H1 (cell line): ENCODE results near the gene NCF4. TPM values are rescaled to one million over a fixed set of nuclear protein-coding genes. Genes with fewer than 3 reads are reported as not detected.

ENCODE experiments used
- CTCF ChIA-PET: fragments of 300-600 bp; sonication (Branson Sonifier 250); formaldehyde crosslinking; loops from one replicate; lab custom pipeline; 2021; ENCODE audit not compliant: partially characterized antibody; lab: Charles Lee
- POLR2A ChIA-PET: fragments of 300-600 bp; sonication (Branson Sonifier 250); formaldehyde crosslinking; loops from one replicate; lab custom pipeline; 2021; ENCODE audit warnings: inconsistent platforms; ENCODE audit not compliant: partially characterized antibody; lab: Charles Lee
- DNase-seq, 2 experiments: peaks; one replicate each; pipeline versions ENCODE4 v3.0.0 to v3.0.0-alpha.2; 2010 to 2022; ENCODE audit warnings: low spot score in 2 of 2, low read depth in 1 of 2, mixed read lengths in 1 of 2
- FAIRE-seq: peaks from 2 replicates; lab custom pipeline; 2011; peaks lifted over from hg19 to GRCh38; lab: Jason Lieb, UNC
- H2AFZ ChIP-seq: 2 replicates; pipeline ENCODE4 v1.8.1; 2012; ENCODE audit warnings: low read length, inconsistent platforms
- H2AK5ac ChIP-seq: 2 replicates; pipeline ENCODE4 v1.6.1; 2013; ENCODE audit warnings: low read depth, low read length
- H2BK120ac ChIP-seq: replicated peaks from 2 replicates; pipeline ENCODE3; 2013; ENCODE audit warnings: low read depth, low read length, inconsistent platforms
- H2BK12ac ChIP-seq: 2 replicates; pipeline ENCODE4 v1.6.1; 2013; ENCODE audit warnings: low read depth, low read length
- H2BK15ac ChIP-seq: 2 replicates; pipeline ENCODE4 v1.6.1; 2013; ENCODE audit warnings: low read length
- H2BK20ac ChIP-seq: 2 replicates; pipeline ENCODE4 v1.6.1; 2013; ENCODE audit warnings: low read length
- H2BK5ac ChIP-seq: 2 replicates; pipeline ENCODE4 v1.6.1; 2013; ENCODE audit warnings: low read depth, low read length
- H3K14ac ChIP-seq: 2 replicates; pipeline ENCODE4 v1.6.1; 2013; ENCODE audit warnings: inconsistent platforms; ENCODE audit not compliant: insufficient read length
- H3K18ac ChIP-seq: 2 replicates; pipeline ENCODE4 v1.6.1; 2013; ENCODE audit warnings: low read length; ENCODE audit errors: extremely low read depth
- H3K23ac ChIP-seq: 2 replicates; pipeline ENCODE4 v1.6.1; 2013; ENCODE audit warnings: inconsistent platforms; ENCODE audit not compliant: insufficient read length
- H3K23me2 ChIP-seq: 2 replicates; pipeline ENCODE4 v1.6.1; 2013; ENCODE audit warnings: low read depth, low read length
- H3K27ac ChIP-seq: 2 replicates; pipeline ENCODE4 v1.6.1; 2011; ENCODE audit warnings: low read depth, low read length, inconsistent platforms
- H3K27me3 ChIP-seq, 4 experiments: replicated peaks in 1 of 4; 1 replicate in 1 of 4; 2 replicates in 3 of 4; pipeline versions ENCODE4 v1.6.1 to v1.8.1; 2011 to 2013; ENCODE audit warnings: low read length in 3 of 4, mild to moderate bottlenecking in 3 of 4, inconsistent platforms in 2 of 4, mixed read lengths in 2 of 4, moderate library complexity in 1 of 4; ENCODE audit not compliant: control insufficient read depth in 3 of 4, insufficient read depth in 3 of 4; ENCODE audit errors: extremely low read depth in 1 of 4
- H3K36me3 ChIP-seq, 4 experiments: 2 replicates each; pipeline versions ENCODE4 v1.6.1 to v1.8.1; 2011 to 2013; ENCODE audit warnings: mild to moderate bottlenecking in 4 of 4, low read length in 3 of 4, moderate library complexity in 2 of 4, control low read depth in 1 of 4, inconsistent platforms in 1 of 4; ENCODE audit not compliant: insufficient read depth in 4 of 4, control insufficient read depth in 2 of 4
- H3K4ac ChIP-seq: replicated peaks from 2 replicates; pipeline ENCODE3; 2013; ENCODE audit warnings: low read length, low read depth, mixed read lengths, inconsistent platforms; ENCODE audit not compliant: insufficient read length
- H3K4me1 ChIP-seq, 4 experiments: replicated peaks in 1 of 4; 1 replicate in 1 of 4; 2 replicates in 3 of 4; pipeline versions ENCODE4 v1.6.1 to v1.8.1; 2011 to 2013; ENCODE audit warnings: low read length in 3 of 4, inconsistent platforms in 2 of 4, mixed read lengths in 1 of 4; ENCODE audit not compliant: insufficient read depth in 4 of 4, control insufficient read depth in 3 of 4
- H3K4me2 ChIP-seq, 2 experiments: 2 replicates each; pipeline versions ENCODE4 v1.6.1 to v1.8.1; 2011 to 2013; ENCODE audit warnings: low read depth in 2 of 2, low read length in 2 of 2, control low read depth in 1 of 2, inconsistent platforms in 1 of 2, mild to moderate bottlenecking in 1 of 2; ENCODE audit not compliant: insufficient read depth in 1 of 2
- H3K4me3 ChIP-seq, 4 experiments: fragments of 200-600, 300-600 bp in 1 of 4; sonication (generic), shearing (Covaris generic), sonication (Bioruptor Twin) in 1 of 4; 2 replicates each; pipeline versions ENCODE4 v1.5.1 to v1.8.1; 2011 to 2016; ENCODE audit warnings: low read length in 4 of 4, low read depth in 3 of 4, control low read depth in 2 of 4, inconsistent platforms in 2 of 4, mild to moderate bottlenecking in 2 of 4, mixed read lengths in 1 of 4, moderate library complexity in 1 of 4; ENCODE audit not compliant: insufficient read depth in 2 of 4; ENCODE audit errors: extremely low read depth in 1 of 4
- H3K56ac ChIP-seq: replicated peaks from 2 replicates; pipeline ENCODE3; 2013; ENCODE audit warnings: low read depth, mild to moderate bottlenecking, mixed read lengths, low read length, inconsistent platforms; ENCODE audit not compliant: insufficient read length
- H3K79me1 ChIP-seq: 2 replicates; pipeline ENCODE4 v1.6.1; 2013; ENCODE audit warnings: low read depth, low read length, control low read depth
- H3K79me2 ChIP-seq, 2 experiments: 2 replicates each; pipeline versions ENCODE4 v1.6.1 to v1.8.1; 2012 to 2013; ENCODE audit warnings: low read length in 2 of 2, mild to moderate bottlenecking in 2 of 2, inconsistent platforms in 1 of 2; ENCODE audit not compliant: insufficient read depth in 2 of 2, control insufficient read depth in 1 of 2
- H3K9ac ChIP-seq, 4 experiments: replicated peaks in 1 of 4; 1 replicate in 1 of 4; 2 replicates in 3 of 4; pipeline versions ENCODE4 v1.6.1 to v1.8.1; 2011 to 2013; ENCODE audit warnings: low read depth in 3 of 4, low read length in 3 of 4, control low read depth in 2 of 4, mild to moderate bottlenecking in 2 of 4, moderate library complexity in 2 of 4, inconsistent platforms in 1 of 4; ENCODE audit errors: extremely low read depth in 1 of 4
- H3K9me3 ChIP-seq, 2 experiments: 2 replicates each; pipeline versions ENCODE4 v1.6.1 to v1.8.1; 2012 to 2013; ENCODE audit warnings: mild to moderate bottlenecking in 2 of 2, moderate library complexity in 2 of 2, control low read depth in 1 of 2, inconsistent platforms in 1 of 2, low read depth in 1 of 2, low read length in 1 of 2, mixed read lengths in 1 of 2; ENCODE audit not compliant: insufficient read depth in 2 of 2
- H4K20me1 ChIP-seq, 2 experiments: replicated peaks in 1 of 2; 2 replicates each; pipeline versions ENCODE3 to v1.8.1; 2011 to 2013; ENCODE audit warnings: inconsistent platforms in 2 of 2, low read length in 2 of 2, mild to moderate bottlenecking in 1 of 2; ENCODE audit not compliant: insufficient read depth in 2 of 2, control insufficient read depth in 1 of 2
- H4K5ac ChIP-seq: 2 replicates; pipeline ENCODE4 v1.6.1; 2013; ENCODE audit warnings: low read length, low read depth, mixed read lengths, inconsistent platforms; ENCODE audit not compliant: insufficient read length
- H4K8ac ChIP-seq: 2 replicates; pipeline ENCODE4 v1.8.0; 2013; ENCODE audit warnings: mild to moderate bottlenecking, moderate library complexity, low read length, inconsistent platforms; ENCODE audit not compliant: insufficient read depth; ENCODE audit errors: extremely low read depth
- H4K91ac ChIP-seq: replicated peaks from 2 replicates; pipeline ENCODE3; 2013; ENCODE audit warnings: low read length, mixed read lengths, inconsistent platforms; ENCODE audit not compliant: insufficient read length
- HDAC6 ChIP-seq: IDR thresholded peaks from one replicate; pipeline ENCODE4 v1.7.1; 2012; ENCODE audit warnings: low read depth, mild to moderate bottlenecking, inconsistent platforms, low read length, moderate library complexity
- JUND ChIP-seq: IDR thresholded peaks from 2 replicates; pipeline ENCODE4 v1.6.1; 2011; ENCODE audit warnings: mild to moderate bottlenecking, improper control_type of control experiment, low read length
- NANOG ChIP-seq: IDR thresholded peaks from 2 replicates; pipeline ENCODE4 v1.6.1; 2011; ENCODE audit warnings: low read length, low read depth, mild to moderate bottlenecking, inconsistent platforms; ENCODE audit not compliant: insufficient read depth, poor library complexity, severe bottlenecking
- POLR2A ChIP-seq, 2 experiments: IDR thresholded peaks; 1 replicate in 1 of 2; 2 replicates in 1 of 2; pipeline ENCODE4 v1.6.1; 2011; ENCODE audit warnings: low read depth in 2 of 2, low read length in 2 of 2, mild to moderate bottlenecking in 2 of 2; ENCODE audit errors: control extremely low read depth in 1 of 2
- WGBS, 2 experiments: shearing (Covaris generic) in 1 of 2; methylation state at CpG; one replicate each; pipeline versions ENCODE4 v1.1.6 to v1.1.7; 2013 to 2015; ENCODE audit warnings: low lambda C conversion rate in 2 of 2, mixed read lengths in 2 of 2, inconsistent platforms in 1 of 2, low coverage in 1 of 2, missing lambda C conversion rate in 1 of 2; ENCODE audit not compliant: insufficient replicate concordance in 2 of 2, insufficient coverage in 1 of 2, insufficient read length in 1 of 2; ENCODE audit errors: extremely low coverage in 1 of 2, missing lambda C conversion rate in 1 of 2; 5-methylcytosine and 5-hydroxymethylcytosine counted together
- polyA plus RNA-seq, 7 experiments: library from polyadenylated mRNA; depleted of rRNA in 3 of 7; stranded (reverse) in 5 of 7; unstranded in 2 of 7; fragments of >200 nt in 5 of 7; fragments of 200-250 nt in 2 of 7; gene quantifications; 1 replicate in 5 of 7; 2 replicates in 1 of 7; 4 replicates in 1 of 7; pipeline versions ENCODE4 v1.2.1 to v1.2.3, GENCODE V29; 2011 to 2013; ENCODE audit warnings: missing spikeins in 2 of 7, mixed read lengths in 2 of 7
- total RNA-seq: library from RNA; stranded (reverse); fragmentation: NEBNext Ultra II Directional; extraction: Animal tissue kit (Norgen Biotek cat#: 25700); gene quantifications from 2 replicates; pipeline ENCODE4 v1.2.1, GENCODE V29; 2021
- TF ChIP-seq, protein P1 (sequence below): IDR thresholded peaks from 2 replicates; pipeline ENCODE4 v1.6.1; 2012; ENCODE audit warnings: low read length, inconsistent platforms

Gene NCF4
- total and polyA plus RNA-seq, 2 of the 8 experiments (the other 6 are each of a cell fraction or from before 2014, with no cell fraction given): 0.20 TPM; not detected in 1

DNA sequence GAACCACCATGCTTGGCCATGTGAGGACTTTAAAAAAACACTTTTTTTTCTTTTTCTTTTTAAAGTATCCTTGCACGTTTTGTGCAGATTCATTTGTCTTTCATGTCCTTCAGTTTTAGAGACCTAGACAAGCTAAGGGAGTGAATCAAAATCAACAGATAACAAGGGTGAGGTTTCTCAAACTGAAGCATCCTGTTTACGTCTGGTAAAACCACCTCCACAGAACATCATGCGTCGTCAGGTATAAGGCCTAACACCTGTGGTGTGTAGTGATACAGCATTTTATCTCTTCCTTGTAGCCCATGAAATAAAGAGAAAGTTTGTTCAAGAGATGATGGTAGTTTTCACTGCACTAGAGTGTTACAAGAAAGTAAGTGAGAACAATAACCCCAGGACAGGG is 26.4 kb downstream of the NCF4 start:
- 91% methylated on average over 4 of the region's 4 CpGs; no CpG with 5 or more reads in 1 of the 2 experiments for WGBS, 2 experiments
- CTCF ChIA-PET: interaction anchor here (0.9 to 1.5 kb wide), 2 partner anchors 12 to 24 kb away, joined by 3 read pairs; no protein-coding TSS in a partner anchor

More for the DNA sequence above, 26.4 kb downstream of the NCF4 start:
- Histone ChIP-seq H3K23me2 (no peaks in the 10 kb centered on the region), H3K79me2 (no peaks in the 10 kb centered on the region), H2BK20ac (no peak overlapping the region), H4K20me1 (no peaks in the 10 kb centered on the region), H3K9me3 (peaks cover 0 to 6% of the 10 kb centered on the region in 2 experiments; a peak in 1 of 4 replicates), H4K91ac (no peak overlapping the region), H2AK5ac (no peak overlapping the region), H3K14ac (no peak overlapping the region), H2BK15ac (no peak overlapping the region), H3K27me3 (no peaks in the 10 kb centered on the region), H2BK120ac (no peak overlapping the region), H3K4ac (no peak overlapping the region), H3K23ac (no peak overlapping the region), H3K36me3 (no peaks in the 10 kb centered on the region), H3K18ac (no peak overlapping the region), H3K79me1 (no peaks in the 10 kb centered on the region), H3K4me3 (no peak overlapping the region), H3K4me2 (no peak overlapping the region), H4K8ac (no peak overlapping the region), H2BK5ac (no peak overlapping the region), H2AFZ (no peak overlapping the region), H3K4me1 (peaks cover 0 to 4% (median 0%) of the 10 kb centered on the region in 4 experiments; a peak in 2 of 7 replicates), H2BK12ac (no peak overlapping the region)
- POLR2A ChIA-PET: no interaction called here
- no peak for TF ChIP-seq JUND
- no peak for TF ChIP-seq NANOG
- TF ChIP-seq POLR2A (IDR thresholded peaks at IDR 0.05; ENCODE audit: control extremely low read depth in 1 of 2, low read depth in 2 of 2, low read length in 2 of 2): no peak
- TF ChIP-seq HDAC6: no peak
- TF ChIP-seq, protein P1, sequence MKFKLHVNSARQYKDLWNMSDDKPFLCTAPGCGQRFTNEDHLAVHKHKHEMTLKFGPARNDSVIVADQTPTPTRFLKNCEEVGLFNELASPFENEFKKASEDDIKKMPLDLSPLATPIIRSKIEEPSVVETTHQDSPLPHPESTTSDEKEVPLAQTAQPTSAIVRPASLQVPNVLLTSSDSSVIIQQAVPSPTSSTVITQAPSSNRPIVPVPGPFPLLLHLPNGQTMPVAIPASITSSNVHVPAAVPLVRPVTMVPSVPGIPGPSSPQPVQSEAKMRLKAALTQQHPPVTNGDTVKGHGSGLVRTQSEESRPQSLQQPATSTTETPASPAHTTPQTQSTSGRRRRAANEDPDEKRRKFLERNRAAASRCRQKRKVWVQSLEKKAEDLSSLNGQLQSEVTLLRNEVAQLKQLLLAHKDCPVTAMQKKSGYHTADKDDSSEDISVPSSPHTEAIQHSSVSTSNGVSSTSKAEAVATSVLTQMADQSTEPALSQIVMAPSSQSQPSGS: no peak
- TF ChIP-seq, all 59 proteins: peak for 0
- H3K27ac ChIP-seq: no peak overlapping the region
- no peak for DNase-seq
- no peak for FAIRE-seq
- H3K56ac ChIP-seq: no peak overlapping the region
- no peak overlapping the region for H4K5ac ChIP-seq
- no peak overlapping the region for H3K9ac ChIP-seq
